GM19463 (cell line): ENCODE data around the gene QRICH1.

Source experiments
- ATAC-seq: cut with Tn5 transposase; IDR thresholded peaks from one replicate; pipeline ENCODE4 v1.9.1; 2021; ENCODE audit warnings: mild to moderate bottlenecking, moderate library complexity; ENCODE audit not compliant: unreplicated experiment

QRICH1 gene

GRCh38 chr3:49035281-49035680, 58.6 kb downstream of the QRICH1 start:
- no peak for ATAC-seq

- ATAC-seq, result no peak
Observed at GRCh38 chr3:49034650-49035049, 59.2 kb downstream of the QRICH1 start.

- no peak for ATAC-seq
Observed at GRCh38 chr3:49032646-49033304, 61.1 kb downstream of the QRICH1 start.

DNA sequence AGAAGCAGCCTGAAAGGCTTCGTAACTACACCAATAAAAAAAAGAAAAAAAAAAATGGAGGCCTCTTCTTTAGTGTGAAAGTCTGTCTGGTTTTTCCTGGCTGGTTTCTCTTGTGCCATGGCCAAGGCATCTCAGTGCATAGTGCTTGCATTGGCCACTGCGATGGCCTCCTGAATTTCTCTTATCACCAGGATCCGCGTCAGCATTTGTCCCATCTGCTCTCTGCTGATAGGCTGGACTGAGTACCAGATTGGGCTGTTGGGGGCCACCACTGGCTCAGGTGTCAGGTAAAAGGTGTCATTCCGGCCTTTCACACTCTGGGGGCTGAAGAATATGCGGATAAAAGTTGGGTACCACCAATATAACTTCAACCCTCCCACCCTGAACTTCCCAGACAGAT, 63.5 kb downstream of the QRICH1 start:
- ATAC-seq, result no peak

GRCh38 chr3:49029563-49029884, 64.3 kb downstream of the QRICH1 start:
- no peak for ATAC-seq

DNA sequence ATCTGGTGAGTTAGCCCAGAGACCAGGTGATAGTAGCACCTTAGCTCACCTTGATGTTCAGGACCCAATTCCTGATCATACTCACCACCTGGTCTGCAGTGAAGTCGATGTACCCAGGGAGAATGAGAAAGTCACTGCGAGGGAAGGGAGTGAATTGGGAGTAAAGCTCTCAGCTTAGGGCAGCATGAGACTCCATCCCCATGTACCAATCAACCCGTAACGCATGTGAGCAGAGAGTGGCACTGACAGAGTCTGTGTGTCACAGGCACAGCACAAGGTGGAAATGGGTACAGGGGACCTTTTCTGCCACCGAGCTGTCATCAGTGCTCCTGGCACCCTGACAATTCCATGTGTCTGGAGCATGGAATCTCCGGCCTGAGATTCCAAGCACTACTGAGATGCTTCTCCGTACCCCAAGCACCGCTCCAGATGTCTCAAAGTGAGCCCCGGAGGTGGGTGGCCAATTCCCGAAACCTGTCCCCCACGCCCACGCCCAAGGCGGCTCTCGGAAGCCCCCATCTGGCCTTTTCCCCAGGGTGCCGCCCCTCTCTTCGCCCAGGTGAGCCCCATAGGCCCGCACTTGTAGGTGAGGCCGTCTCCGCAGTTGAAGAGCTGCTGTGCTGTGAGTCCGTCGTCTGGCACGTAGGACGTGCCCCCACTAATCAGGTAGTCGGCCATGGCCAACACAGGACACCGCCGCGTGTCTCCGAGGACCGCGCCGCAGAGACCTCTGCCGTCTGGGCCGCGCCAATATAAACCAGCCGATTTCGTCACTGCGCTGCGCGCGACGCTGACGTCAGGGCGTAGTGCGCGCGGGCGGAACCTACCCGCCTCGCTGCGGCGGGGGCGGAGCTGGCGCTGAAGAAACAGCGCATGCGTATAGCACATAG, 65.0 kb downstream of the QRICH1 start, which contains the start of gene IMPDH2:
Gene IMPDH2 (minus strand): TSS at position 726 of the 890 bp plus-strand sequence. CDS start 48 bp downstream, at position 678.
- peak; percentile 87 for ATAC-seq

- ATAC-seq, result no peak
Observed at GRCh38 chr3:49028298-49028672, 65.6 kb downstream of the QRICH1 start.

DNA sequence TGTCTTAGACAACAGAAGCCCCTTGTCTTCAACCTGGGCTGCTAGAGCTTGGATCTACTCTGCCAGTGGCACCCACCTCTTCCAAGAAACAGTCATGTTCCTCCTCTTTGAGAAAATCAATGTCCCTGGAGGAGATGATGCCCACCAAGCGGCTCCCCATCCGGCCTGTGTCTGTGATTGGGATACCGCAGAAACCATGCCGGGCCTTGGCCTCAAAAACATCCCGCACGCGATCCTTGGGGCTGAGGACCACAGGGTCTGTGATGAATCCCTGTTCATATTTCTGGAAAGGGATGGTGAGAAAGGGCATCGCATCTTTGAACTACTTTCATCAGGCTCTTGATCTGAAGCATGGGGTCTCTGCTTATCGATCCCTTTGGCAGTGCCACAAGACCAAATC, 66.2 kb downstream of the QRICH1 start:
- no peak for ATAC-seq

DNA sequence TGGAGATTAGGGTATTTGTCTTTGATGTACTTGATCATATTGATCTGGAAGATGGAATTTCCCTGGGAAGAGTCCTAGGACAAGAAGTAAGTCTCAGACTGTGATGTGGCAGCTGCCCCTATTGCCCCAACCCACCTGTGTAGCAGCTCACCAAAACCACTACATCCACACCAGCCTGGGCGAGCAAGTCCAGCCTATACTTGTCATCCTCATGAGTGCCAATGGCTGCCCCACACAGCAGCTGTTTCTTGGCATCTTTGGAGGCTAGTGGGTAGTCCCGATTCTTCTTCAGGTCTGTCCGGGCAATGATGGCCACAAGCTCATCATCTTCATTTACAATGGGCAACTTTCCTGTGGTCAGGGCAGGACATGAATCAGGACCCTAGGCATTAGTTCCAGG, 67.3 kb downstream of the QRICH1 start:
- ATAC-seq, result no peak

- ATAC-seq, result no peak
Observed at GRCh38 chr3:49025793-49026520, 67.9 kb downstream of the QRICH1 start.

- ATAC-seq, result no peak
Observed at GRCh38 chr3:49025005-49025792, 68.7 kb downstream of the QRICH1 start.

GRCh38 chr3:49024449-49024848, 69.4 kb downstream of the QRICH1 start:
- no peak for ATAC-seq

- no peak for ATAC-seq
Observed at GRCh38 chr3:49023775-49024174, 70.1 kb downstream of the QRICH1 start.

DNA sequence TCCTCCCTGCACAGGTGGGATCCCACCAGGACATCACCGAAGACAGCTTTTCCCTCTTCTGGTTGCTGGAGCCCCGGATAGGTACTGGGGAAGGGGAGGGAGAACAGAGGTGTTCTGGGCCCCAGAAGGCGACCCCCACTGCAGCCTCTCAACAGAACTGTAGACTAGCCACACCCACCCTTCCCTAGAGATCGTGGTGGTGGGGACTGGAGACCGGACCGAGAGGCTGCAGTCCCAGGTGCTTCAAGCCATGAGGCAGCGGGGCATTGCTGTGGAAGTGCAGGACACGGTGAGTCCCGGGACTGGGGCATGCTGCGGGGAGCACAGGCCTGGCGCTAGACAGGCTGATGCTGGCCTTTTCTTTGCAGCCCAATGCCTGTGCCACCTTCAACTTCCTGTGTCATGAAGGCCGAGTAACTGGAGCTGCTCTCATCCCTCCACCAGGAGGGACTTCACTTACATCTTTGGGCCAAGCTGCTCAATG, 71.1 kb downstream of the QRICH1 start:
- ATAC-seq, result no peak

DNA sequence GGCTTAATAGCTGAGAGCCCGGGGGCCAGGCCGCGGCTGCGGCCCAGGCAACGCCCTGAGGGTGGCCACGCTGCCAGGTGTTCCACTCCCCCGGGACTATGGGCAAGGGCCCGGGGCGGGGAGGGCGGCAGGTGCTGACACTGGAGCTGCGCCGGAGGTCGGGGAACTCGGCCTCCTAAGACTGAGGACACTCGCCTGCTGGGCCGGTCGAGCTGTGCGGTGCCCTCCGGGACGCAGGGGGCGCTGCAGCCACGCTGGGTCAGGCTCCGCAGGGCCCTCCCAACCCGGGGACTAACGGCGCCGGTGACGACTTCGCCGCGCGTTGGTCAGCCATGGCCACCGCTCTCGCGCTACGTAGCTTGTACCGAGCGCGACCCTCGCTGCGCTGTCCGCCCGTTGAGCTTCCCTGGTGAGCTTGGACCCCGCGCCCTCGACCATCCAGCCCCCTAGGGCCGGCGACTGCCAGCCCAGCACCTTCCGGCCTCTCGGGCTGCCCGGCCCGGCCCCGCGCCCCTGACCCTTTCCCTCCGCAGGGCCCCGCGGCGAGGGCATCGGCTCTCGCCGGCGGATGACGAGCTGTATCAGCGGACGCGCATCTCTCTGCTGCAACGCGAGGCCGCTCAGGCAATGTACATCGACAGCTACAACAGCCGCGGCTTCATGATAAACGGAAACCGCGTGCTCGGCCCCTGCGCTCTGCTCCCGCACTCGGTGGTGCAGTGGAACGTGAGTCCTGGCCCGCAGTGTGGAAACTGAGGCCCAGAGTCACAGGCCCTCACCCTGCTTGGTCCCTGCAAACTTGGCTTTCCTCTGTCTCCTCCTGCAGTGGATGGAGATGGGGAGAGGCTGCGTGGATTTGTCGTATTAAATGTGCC, 71.8 kb downstream of the QRICH1 start, which contains the start of gene NDUFAF3:
Gene NDUFAF3 (plus strand): TSS at position 309 of the 875 bp plus-strand sequence. CDS start 24 bp downstream, at position 333.
- ATAC-seq, result peak; percentile 58

GRCh38 chr3:49021213-49021812, 72.6 kb downstream of the QRICH1 start:
- ATAC-seq, result peak; percentile 52

DNA sequence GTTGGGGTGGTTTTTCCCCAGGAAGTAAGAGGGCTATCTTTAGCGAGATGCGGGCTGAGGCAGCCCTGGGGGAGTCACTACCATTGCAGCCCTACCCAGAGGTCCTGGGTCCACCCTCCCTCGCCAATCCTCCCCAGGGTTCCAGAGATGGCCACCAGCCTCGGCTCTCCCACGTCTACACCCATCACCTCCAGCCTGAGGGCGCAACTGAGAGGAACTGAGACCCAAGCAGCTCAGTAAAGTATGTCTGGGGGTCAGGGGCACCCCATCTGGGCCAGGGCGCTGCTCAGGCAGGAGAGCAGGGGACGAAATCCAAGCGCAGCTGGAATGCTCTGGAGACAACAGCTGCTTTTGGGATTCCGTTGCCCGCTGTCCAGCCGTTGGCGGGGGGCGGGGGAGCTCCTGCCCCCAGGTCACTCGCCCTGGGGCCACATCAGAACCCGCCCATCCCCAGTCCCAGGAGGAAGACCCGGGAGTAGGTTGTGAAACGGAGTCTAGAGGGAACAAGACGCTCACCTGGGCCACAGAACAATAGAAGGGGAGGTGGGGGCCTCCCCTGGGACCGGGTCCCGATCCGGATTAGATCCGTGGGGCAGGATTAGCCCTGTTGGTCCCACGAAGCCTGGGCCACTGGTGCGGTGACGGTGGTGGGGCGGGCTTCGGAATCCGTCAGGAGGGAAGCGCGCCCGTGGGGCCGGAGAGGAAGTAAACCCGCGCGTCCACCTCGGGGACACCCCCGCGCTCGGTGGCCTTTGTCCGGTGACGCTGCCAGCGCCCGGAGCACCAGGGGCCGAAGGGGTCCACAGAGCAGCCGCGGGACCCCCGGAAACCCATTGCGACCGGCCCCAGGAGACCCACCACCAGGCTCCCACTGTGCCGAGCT, 73.3 kb downstream of the QRICH1 start:
- no peak for ATAC-seq

GRCh38 chr3:49019941-49020329, 73.9 kb downstream of the QRICH1 start:
- ATAC-seq, result no peak
